HG02623 (cell line): ENCODE measurements around the gene PIK3R2.
"Not testable (repeated sequence)": the region's sequence is repeated elsewhere in the genome, so short reads cannot be mapped to it uniquely, and the experiment has no call there.

Experiments used
- ATAC-seq: cut with Tn5 transposase; IDR thresholded peaks from one replicate; pipeline ENCODE4 v1.9.1; 2021; ENCODE audit warnings: moderate library complexity; ENCODE audit not compliant: unreplicated experiment

The PIK3R2 gene

DNA sequence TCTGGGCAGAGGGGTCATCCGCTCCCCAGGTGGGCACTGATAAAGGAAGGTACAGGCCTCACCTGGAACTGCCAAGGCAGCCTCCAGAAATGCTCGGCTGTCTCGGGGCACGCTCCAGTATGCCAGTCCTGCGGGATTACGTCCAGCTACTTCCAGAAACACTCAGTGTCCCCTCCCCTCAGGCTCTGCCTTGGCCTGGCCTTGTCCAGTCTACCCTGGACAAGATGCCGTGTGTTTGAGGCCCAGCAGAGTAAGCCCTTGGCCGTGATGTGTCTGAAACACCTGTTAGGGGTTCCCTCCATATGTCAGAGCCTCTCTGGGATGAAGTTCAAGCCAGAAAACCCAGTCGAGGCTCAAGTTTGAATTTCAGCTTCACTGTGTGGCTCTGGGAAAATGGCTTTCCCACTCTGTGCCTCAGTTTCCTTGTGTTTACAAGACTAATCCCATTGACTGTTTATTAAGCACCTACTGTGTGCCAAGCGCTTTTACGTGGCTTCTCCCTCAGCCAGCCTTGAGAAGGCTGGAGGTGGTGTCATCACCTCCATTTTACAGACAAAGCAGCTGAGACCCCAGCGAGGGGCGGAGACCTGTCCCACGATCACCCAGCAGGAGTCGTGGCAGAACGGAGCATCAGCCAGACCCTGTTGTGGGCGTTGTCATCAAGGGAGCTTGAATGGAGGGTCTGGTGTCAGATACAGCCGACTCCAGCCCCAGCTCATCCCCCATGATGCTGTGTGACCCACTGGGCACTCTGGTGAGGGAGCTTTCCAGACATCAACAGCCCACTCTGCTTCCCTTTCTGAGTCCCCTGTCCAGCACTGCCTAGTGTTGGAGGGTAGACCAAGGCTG is 2.0 kb upstream of the PIK3R2 start:
- no peak for ATAC-seq

DNA sequence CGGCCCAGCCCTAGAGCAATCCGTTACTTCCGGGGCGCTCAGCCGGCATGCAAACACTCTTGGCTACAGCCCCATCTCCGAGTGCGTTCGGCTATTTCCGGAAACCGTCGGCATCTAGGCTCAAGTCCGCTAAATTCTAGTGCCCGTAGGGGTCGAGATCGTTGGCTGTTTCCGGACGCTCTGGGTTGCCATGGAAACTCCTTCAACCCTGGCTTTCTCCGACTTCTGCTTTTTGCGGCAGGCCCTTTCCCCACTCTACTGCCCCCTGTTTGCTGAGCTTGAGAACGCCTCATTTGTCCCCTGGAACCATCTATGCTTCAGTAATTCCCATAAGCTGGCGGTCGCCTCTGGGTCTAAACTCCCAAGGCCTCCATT is 534 bp upstream of the PIK3R2 start:
- ATAC-seq = peak; percentile 62

DNA sequence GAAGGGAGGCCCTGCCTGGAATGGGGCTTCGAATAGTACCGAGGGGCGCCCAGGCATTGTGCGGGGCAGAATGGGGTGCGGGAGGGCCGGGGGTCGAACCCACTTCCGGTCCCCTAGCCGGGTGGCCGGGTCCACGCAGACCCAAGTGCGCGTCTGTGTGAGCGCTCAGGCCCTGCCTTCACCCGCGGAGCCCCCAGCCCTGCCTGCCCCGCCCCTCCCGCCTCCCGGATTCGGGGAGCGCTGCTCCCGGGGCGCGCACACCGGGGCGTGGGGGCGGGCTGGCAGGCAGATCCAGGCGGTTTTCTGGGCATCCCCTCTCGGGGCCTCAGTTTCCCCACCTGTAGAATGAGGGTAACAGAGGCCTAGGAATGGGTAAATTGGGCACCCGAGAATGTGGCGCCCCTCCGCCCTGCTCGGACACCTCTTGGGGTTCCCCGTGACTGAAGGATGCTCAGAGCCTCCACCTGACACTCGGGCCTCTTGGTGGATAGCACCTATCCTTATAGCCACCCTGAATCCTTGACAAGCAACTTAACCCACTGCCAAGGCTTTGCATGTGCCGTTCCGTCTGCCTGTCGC is 682 bp downstream of the PIK3R2 start:
- ATAC-seq = no peak

DNA sequence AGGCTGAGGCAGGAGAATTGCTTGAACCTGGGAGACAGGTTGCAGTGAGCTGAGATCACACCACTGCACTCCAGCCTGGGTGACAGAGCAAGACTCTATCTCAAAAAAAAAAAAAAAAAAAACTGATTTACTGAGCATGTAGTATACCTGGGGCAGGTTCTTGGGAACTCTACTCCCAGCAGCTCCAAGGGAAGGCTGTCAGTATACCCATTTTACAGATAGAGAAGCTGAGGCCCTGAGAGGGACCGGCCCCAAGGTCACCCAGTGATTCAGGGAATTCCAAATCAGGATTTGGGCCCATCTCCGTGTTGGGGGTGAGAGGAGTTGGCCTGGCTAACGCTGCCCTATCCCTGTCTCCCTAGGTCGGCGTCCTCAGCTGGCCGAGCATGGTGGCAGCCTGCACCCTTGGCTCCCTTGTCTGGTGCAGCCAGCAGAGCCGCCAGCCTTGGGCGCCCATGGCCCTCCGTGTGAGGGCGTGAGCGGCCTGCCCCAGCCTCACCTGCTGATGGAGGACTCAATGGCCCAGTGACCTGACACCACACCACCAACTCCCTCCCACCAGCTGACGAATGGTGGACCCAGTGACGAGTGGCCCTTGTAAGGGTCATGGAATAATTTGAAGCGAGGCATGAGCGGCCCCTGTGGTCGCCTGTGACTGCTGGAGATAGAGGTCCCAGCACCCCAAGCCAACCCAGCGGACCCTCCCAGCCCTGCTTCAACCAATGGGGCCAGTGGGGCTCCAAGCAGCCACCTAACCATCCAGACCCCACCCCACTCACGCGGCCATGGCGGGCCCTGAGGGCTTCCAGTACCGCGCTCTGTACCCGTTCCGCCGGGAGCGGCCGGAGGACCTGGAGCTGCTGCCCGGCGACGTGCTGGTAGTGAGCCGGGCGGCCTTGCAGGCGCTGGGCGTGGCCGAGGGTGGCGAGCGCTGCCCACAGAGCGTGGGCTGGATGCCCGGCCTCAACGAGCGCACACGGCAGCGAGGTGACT is 2.4 kb downstream of the PIK3R2 start:
- no peak for ATAC-seq

DNA sequence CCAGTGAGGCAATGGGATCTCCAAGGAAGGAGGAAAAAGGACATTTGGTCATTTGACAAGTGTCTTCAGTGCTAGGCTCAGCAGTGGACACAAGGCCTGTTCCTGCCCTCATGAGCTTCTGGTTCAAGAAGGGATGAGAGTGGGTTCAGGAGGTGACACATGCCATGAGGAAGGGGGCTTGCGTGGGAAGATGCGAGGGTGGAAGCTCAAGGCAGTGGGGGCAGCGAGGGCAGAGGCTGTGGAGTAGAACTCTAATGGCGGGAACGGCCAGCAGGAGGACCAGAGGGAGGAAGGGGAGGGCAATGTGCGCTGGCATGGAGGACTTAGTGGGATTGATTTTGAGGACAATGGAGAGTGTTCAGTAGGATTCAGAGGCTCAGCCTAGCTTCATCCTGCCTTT is 3.3 kb downstream of the PIK3R2 start:
- ATAC-seq = no peak

DNA sequence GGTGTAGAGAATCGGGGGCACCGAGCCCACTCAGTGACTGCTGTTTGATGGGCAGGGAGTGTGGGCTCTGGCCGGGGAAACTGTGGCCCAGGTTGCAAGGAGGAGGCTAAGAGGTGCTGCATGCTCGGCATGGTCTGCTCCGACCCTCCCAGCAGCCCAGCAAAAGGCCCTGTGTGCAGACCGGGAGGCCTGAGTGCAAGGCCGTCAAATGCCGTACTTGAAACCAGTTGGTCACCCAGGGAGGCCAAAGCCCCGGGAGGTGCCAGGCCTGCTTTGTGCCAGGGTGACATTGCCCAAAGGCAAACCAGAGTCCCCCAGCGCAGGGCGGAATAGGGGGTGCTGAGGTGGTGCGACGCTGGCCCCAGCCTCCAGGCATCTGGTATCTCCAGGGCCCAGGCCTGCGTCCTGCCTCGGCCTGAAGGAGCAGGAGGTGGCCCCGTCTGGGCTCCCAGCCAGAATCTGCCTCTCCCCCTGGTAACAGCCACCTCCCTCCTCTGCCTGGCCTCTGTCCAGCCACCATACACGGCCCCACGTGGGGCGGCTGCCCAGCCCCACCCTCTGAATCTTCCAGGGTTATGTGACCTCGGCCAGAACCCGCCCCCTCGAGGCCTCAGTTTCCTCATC is 4.0 kb downstream of the PIK3R2 start:
- no peak for ATAC-seq

DNA sequence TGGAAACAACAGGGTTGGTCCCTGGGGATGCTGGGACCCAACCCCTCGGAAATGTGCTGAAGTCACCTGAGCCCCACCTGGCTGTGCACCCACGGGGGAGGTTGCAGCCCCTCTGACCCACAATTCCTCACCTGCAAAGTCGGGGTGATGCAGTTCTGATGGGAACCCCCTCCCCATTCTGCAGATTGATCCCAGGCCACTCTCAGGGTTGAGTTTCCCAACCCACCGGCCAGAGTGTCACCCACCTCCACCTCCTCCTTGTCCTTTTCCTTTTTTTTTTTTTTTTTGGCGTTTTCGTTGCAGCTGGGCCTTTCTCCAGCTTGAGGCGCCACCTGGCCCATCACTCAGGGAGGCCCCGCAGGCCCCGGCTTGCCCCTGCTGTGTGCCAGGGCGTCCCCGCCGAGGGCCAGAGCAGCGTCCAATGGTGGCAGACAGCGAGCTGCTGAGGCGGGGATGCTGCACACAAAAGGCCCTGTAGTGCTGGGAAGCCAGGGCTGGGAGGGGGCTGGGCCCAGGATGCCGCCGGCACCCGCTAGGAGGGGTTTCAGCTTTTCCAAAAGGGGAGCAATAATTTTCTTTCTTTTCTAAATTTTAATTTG is 4.6 kb downstream of the PIK3R2 start:
- no peak for ATAC-seq

DNA sequence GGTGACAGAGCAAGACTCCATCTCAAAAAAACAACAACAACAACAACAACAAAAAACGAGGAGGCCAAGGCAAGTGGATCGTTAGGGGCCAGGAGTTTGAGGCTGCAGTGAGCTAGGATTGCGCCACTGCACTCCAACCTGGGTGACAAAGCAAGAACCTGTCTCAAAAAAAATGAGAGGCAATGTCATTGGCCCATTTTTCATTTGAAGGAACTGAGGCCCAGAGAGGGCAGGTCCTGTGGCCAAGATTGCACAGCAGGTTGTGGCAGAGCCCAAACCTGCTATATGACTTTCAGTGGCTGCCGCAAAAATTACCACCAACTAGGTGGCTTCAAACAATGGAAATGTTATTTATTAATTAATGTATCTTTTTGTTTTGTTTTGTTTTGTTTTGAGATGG is 5.5 kb downstream of the PIK3R2 start:
- no peak for ATAC-seq

DNA sequence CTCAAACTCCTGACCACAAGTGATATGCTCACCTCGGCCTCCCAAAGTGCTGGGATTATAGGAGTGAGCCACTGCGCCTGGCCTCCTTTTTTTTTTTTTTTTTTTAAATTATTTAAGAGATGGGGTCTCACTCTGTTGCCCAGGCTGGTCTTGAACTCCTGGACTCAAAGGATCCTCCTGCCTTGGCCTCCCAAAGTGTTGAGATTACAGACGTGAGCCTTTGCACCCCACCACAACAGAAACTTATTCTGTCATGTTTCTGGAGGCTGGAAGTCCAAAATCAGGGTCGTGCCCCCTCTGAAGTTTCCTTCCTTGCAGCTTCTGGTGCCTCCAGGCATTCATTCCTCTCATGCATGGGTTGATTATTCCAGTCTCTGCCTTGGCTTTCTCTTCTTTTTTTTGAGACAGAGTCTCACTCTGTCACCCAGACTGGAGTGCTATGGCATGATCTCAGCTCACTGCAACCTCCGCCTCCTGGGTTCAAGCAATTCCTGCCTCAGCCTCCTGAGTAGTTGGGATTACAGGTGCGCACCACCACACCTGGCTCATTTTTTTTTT is 6.2 kb downstream of the PIK3R2 start:
- ATAC-seq = not testable (repeated sequence)

DNA sequence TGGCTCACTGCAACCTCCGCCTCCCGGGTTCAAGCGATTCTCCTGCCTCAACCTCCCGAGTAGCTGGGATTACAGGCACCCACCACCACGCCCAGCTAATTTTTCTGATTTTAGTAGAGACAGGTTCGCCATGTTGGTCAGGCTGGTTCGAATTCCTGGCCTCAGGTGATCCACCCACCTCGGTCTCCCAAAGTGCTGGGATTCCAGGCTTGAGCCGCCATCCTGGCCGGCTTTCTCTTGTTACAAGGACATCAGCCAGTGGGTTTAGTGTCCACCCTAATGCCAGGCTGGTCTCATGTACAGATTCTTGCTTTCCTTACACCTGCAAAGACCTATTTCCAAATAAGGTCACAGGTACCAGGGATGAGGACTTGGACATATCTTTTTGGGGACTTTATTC is 6.8 kb downstream of the PIK3R2 start:
- ATAC-seq = no peak

DNA sequence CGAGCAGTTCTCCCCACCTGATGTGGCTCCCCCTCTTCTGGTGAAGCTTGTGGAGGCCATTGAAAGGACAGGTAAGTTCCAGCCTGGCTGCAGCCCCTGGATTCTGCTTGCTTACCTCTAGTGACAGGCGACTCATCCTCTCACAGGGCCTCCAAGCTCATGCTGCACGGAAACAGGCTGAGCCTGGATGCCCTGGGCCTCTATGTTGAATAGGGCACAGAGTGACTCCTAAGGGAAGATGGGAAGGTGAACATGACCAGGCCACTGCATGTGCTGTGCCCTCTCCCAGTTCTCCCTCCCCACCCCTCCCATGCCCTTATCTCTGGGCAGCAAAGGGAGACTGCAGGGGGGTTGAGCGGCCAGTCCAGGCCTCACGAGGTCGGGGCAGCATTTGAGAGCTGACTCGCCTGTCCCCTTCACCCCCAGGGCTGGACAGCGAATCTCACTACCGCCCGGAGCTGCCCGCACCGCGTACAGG is 7.6 kb downstream of the PIK3R2 start:
- no peak for ATAC-seq

DNA sequence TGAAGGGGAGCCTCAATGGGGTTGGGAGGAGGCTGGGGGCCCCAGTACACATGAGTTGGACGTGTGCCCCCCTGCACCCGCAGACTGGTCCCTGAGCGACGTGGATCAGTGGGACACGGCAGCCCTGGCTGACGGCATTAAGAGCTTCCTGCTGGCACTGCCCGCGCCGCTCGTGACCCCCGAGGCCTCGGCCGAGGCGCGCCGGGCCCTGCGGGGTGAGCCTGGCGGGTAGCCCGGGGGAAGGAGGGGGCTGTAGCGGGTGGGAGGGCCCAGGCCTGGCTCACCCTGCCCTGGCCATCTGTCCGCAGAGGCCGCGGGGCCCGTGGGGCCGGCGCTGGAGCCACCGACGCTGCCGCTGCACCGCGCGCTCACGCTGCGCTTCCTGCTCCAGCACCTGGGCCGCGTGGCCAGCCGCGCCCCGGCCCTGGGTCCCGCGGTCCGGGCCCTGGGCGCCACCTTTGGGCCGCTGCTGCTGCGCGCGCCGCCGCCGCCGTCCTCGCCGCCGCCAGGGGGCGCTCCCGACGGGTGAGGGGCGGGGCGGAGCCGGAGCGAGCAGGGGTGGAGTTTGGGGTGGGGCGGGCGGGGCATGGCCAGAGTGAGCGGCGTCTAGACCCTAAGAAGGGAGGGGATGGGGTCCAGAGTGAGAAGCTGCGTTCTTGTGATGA is 8.1 kb downstream of the PIK3R2 start:
- peak; percentile 69 for ATAC-seq

DNA sequence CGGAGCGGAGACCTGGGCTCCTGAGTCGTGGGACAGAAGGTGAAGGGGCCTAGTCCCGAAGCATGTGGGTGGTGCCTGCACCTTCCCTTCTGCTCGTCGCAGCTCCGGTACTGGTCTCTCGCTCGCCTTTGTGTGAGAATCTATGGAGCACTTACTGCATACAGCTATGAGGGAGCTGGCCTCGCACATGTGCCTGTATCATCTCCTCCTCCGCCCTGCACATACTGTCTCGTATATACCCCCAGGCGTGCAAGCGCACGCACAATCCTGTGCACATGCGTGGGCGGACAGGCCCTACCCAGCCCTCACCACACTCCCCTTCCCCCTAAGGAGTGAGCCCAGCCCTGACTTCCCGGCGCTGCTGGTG is 8.7 kb downstream of the PIK3R2 start:
- ATAC-seq = no peak

DNA sequence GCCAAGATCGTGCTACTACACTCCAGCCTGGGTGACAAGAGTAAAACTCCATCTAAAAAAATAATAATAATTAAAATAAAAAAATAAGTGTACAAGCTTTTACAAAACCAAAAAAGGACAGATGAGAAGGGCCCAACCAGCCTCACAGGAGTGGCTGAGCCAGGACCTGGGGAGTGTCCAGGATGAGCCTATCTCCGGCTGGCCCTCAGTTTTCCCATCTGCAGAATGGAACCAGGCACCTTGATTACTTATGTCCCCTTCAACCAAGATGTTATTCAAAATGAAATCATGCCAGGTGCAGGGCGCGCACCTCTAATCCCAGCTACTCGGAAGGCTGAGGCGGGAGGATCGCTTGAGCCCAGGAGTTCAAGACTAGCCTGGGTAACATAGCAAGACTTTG is 11.1 kb downstream of the PIK3R2 start:
- ATAC-seq = no peak

DNA sequence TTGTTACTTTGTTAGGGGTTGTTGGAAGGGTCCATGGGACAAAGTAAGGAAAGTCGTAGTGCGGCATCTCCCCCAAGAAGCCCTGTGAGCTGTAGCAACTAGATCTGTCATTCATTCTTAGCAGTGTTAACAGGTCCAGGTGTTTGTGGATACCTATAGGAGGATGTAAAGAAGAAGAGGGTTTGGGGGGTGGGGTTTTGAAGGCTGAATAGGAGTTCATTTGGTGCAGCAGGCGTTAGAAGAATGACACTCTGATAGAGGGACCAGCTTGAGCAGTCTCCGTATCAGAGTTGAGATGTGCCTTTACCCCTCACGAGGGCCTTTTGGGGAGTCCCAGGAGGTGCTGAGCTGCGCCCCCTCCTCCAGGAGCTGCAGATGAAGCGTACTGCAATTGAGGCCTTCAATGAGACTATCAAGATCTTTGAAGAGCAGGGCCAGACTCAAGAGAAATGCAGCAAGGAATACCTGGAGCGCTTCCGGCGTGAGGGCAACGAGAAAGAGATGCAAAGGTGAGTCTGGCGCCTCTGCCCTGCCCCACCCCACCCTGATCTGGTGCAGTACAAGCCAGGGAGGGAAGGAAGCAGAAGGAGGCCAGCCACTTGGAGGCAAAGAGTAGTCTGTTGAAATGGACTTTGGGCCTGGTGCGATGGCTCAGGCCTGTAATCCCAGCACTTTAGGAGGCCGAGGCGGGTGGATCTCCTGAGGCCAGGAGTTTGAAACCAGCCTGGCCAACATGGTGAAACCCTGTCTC is 13.0 kb downstream of the PIK3R2 start:
- ATAC-seq = no peak

DNA sequence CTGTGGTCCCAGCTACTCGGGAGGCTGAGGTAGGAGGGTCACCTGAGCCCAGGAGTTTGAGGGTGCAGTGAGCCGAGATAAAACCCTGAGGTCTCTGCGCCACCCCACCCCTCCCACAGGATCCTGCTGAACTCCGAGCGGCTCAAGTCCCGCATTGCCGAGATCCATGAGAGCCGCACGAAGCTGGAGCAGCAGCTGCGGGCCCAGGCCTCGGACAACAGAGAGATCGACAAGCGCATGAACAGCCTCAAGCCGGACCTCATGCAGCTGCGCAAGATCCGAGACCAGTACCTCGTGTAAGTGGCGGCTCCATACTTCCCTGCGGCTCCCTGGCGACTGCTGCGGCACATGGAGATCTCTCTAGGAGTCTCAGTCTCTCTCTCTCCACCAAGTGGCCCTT is 14.0 kb downstream of the PIK3R2 start:
- ATAC-seq = no peak

DNA sequence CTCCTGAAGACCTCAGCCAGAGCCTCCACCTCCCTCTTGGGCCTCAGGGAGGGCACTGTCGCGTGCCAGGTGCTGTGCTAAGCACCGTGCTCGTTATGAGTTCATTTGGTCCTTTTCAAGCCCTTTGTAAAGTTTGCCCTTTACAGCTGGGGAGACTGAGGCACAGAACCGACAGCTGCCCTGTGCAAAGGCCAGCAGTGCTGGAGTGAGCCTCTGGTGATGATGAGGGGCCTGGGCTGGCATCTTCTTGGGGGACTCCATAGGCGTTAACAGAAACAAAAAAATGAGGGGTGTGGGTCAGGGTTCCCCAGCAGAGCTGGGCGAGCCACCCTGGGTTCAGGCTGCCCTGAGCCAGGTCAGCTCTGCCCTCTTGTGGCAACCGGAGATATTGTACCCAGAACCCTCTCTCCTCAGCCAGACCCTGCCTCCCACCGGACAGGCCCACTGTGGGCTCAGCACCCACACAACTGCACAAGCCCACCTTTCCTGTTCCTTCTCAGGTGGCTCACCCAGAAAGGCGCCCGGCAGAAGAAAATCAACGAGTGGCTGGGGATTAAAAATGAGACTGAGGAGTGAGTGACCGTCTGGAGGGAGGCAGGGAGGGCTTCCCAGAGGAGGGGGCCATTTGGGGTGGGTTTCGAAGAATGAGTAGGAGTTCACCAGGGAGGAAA is 15.1 kb downstream of the PIK3R2 start:
- no peak for ATAC-seq

DNA sequence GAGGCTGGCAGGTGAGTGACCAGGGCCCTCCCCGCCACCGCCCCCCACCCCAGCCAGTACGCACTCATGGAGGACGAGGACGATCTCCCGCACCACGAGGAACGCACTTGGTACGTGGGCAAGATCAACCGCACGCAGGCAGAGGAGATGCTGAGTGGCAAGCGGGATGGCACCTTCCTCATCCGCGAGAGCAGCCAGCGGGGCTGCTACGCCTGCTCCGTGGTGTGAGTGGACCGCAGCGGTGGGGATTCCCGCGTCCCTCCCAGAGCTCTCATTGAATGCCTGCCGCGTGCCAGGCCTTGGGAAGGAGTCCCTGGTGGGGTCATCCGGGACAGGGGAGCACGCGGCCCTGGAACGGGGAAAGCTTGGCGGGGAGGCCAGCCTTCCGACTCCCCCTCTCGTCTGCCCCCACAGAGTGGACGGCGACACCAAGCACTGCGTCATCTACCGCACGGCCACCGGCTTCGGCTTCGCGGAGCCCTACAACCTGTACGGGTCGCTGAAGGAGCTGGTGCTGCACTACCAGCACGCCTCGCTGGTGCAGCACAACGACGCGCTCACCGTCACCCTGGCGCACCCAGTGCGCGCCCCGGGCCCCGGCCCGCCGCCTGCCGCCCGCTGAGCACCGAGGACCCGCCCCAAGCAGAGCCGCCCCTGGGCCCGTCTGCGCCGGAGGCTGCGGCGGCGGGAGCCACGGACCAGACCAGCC is 15.9 kb downstream of the PIK3R2 start:
- ATAC-seq = no peak
